Measurements from ENCODE around the gene LAMB1.

LAMB1 gene

DNA sequence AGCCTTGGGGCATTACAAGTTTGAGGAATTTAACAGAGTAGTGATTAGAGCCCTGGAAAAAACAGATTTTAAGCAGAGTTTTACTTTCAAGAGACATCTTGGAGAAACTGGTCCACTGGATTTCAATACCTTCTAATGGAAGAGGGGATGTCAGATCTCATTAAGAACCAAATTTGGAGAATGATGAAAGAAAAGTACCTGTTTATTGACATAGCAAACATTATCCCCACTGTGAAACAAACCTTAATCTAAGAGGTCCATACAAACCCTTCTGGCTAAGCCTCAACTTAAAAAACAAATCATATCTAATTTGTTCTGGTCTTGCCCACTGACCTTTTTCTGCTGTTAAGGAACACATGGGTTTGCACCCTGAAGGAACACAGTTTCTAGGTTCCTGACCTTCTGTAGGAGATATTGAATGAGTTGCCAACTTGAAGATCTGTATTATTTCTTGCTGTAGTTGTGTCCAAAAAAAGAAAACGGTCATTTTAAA, 53.5 kb downstream of the LAMB1 start:
- Histone ChIP-seq H3K4me3 (ENCODE audit: low read depth, low read length, poor library complexity, severe bottlenecking) (no peak overlapping the region), H3K9ac (ENCODE audit: low read length) (no peak overlapping the region), H4K20me1 (ENCODE audit: insufficient read depth, low read length) (no peaks in the 10 kb centered on the region), H3K36me3 (ENCODE audit: insufficient read depth, low read length) (no peaks in the 10 kb centered on the region), H3F3A (ENCODE audit: insufficient read depth, low read length) (no peaks in the 10 kb centered on the region), H2AFZ (ENCODE audit: low read length) (no peak overlapping the region), H3K4me2 (ENCODE audit: low read length) (no peak overlapping the region), H3K27me3 (ENCODE audit: insufficient read depth, low read length) (no peaks in the 10 kb centered on the region; the same call in 1 of the 2 replicates), H3K4me1 (ENCODE audit: insufficient read depth, low read length, severe bottlenecking) (no peaks in the 10 kb centered on the region), H3K9me3 (ENCODE audit: low read length) (no peaks in the 10 kb centered on the region), H3K9me2 (ENCODE audit: low read depth, low read length) (no peaks in the 10 kb centered on the region), H3K79me2 (ENCODE audit: insufficient read depth, low read length) (no peaks in the 10 kb centered on the region), H3K27ac (ENCODE audit: low read depth, low read length, poor library complexity, severe bottlenecking) (no peak overlapping the region)
- TF ChIP-seq CTCF (IDR thresholded peaks at IDR 0.05; ENCODE audit: low read length) (no peak), EZH2 (IDR thresholded peaks at IDR 0.05; ENCODE audit: borderline replicate concordance, low read length) (no peak)

DNA sequence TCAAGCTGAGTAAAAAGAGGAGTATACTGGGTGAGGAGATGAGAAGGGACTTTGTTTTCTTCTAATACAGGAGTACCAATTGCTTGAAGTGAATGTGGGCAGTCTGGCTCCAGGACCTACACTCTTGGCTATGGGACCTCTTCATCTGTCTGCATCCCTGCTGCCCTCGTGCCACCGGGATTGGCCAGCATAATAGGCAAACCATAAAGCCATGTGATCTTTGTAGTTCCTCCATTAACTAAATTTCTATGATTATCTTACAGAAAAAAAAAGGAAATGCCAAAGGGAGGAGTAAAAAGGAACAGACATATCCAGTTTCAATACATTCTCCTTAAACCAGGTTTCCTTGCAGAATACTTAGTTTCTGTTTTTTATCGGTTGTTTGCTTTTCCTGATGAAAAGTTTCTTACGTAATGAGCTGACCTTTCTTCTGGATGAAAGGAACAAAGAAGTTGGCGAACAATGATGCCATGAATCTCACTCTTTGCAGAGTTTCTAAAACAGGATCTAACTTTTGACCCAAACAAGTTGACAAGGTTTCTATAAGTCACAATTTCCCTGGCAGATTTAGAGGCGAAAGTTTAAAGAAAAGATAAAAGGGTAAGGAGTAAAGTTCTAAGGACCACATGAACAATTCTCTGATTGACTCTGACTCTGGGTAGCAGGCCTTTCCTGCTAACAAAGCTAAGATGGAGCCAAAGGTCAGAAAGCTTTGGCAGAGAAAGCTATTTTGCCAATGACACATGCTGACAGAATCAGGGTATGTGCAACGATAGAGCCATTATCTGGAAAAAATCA, 54.1 kb downstream of the LAMB1 start:
- Histone ChIP-seq H3K36me3 (ENCODE audit: insufficient read depth, low read length) (no peaks in the 10 kb centered on the region), H3K4me2 (ENCODE audit: low read length) (no peak overlapping the region), H4K20me1 (ENCODE audit: insufficient read depth, low read length) (no peaks in the 10 kb centered on the region), H3K4me1 (ENCODE audit: insufficient read depth, low read length, severe bottlenecking) (no peaks in the 10 kb centered on the region), H3K27ac (ENCODE audit: low read depth, low read length, poor library complexity, severe bottlenecking) (no peak overlapping the region), H3K9me3 (ENCODE audit: low read length) (no peaks in the 10 kb centered on the region), H3K9me2 (ENCODE audit: low read depth, low read length) (no peaks in the 10 kb centered on the region), H2AFZ (ENCODE audit: low read length) (no peak overlapping the region), H3K9ac (ENCODE audit: low read length) (no peak overlapping the region), H3F3A (ENCODE audit: insufficient read depth, low read length) (no peaks in the 10 kb centered on the region), H3K79me2 (ENCODE audit: insufficient read depth, low read length) (no peaks in the 10 kb centered on the region), H3K4me3 (ENCODE audit: low read depth, low read length, poor library complexity, severe bottlenecking) (no peak overlapping the region), H3K27me3 (ENCODE audit: insufficient read depth, low read length) (no peaks in the 10 kb centered on the region; the same call in 1 of the 2 replicates)
- TF ChIP-seq CTCF (IDR thresholded peaks at IDR 0.05; ENCODE audit: low read length) (no peak), EZH2 (IDR thresholded peaks at IDR 0.05; ENCODE audit: borderline replicate concordance, low read length) (no peak)

DNA sequence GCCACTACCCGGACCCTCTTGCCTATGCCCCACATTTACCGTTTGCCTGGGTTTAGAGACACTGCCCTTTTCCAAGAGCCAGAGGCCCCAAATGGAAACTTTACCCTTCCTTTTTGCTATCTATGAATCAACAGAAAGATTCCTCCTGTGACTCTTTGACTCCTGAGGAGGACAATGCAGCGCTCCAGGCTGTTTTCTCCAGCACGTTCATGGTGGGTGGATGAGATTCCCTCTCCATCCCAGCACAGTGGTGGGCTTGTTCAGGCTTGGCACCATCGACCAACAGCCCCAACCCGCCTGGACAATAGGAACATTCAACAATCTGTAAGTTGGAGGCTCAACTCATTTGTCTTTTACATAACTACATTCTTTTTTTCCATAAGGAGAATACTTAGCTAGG, 56.1 kb downstream of the LAMB1 start:
- no peak overlapping the region for H3K9ac ChIP-seq (ENCODE audit: low read length)
- no peaks in the 10 kb centered on the region for H3K4me1 ChIP-seq (ENCODE audit: insufficient read depth, low read length, severe bottlenecking)
- TF ChIP-seq EZH2 (IDR thresholded peaks at IDR 0.05; ENCODE audit: borderline replicate concordance, low read length) (no peak), CTCF (IDR thresholded peaks at IDR 0.05; ENCODE audit: low read length) (no peak)
- H4K20me1 ChIP-seq (ENCODE audit: insufficient read depth, low read length) = no peaks in the 10 kb centered on the region
- H3K27ac ChIP-seq (ENCODE audit: low read depth, low read length, poor library complexity, severe bottlenecking) = no peak overlapping the region
- no peaks in the 10 kb centered on the region for H3K9me2 ChIP-seq (ENCODE audit: low read depth, low read length)
- no peaks in the 10 kb centered on the region for H3K9me3 ChIP-seq (ENCODE audit: low read length)
- H3K4me2 ChIP-seq (ENCODE audit: low read length) = no peak overlapping the region
- no peaks in the 10 kb centered on the region; the same call in 1 of the 2 replicates for H3K27me3 ChIP-seq (ENCODE audit: insufficient read depth, low read length)
- H3F3A ChIP-seq (ENCODE audit: insufficient read depth, low read length) = no peaks in the 10 kb centered on the region
- no peak overlapping the region for H2AFZ ChIP-seq (ENCODE audit: low read length)
- H3K79me2 ChIP-seq (ENCODE audit: insufficient read depth, low read length) = no peaks in the 10 kb centered on the region
- no peaks in the 10 kb centered on the region for H3K36me3 ChIP-seq (ENCODE audit: insufficient read depth, low read length)
- no peak overlapping the region for H3K4me3 ChIP-seq (ENCODE audit: low read depth, low read length, poor library complexity, severe bottlenecking)
